Stimulated activated CD8-positive, alpha-beta memory T cell treated with anti-CD3 and anti-CD28 coated beads, Interleukin-7, amount 100 ng/mL, for 1 hour (primary cell): ENCODE measurements around the gene RNASE7.
"Not testable (repeated sequence)": the region's sequence is repeated elsewhere in the genome, so short reads cannot be mapped to it uniquely, and the experiment has no call there.

Source experiments
- DNase-seq, 2 donors: peaks; one replicate each; pipeline ENCODE4 v3.0.0-alpha.2; 2020; ENCODE audit warnings: low read depth in 2 of 2

The RNASE7 gene

DNA sequence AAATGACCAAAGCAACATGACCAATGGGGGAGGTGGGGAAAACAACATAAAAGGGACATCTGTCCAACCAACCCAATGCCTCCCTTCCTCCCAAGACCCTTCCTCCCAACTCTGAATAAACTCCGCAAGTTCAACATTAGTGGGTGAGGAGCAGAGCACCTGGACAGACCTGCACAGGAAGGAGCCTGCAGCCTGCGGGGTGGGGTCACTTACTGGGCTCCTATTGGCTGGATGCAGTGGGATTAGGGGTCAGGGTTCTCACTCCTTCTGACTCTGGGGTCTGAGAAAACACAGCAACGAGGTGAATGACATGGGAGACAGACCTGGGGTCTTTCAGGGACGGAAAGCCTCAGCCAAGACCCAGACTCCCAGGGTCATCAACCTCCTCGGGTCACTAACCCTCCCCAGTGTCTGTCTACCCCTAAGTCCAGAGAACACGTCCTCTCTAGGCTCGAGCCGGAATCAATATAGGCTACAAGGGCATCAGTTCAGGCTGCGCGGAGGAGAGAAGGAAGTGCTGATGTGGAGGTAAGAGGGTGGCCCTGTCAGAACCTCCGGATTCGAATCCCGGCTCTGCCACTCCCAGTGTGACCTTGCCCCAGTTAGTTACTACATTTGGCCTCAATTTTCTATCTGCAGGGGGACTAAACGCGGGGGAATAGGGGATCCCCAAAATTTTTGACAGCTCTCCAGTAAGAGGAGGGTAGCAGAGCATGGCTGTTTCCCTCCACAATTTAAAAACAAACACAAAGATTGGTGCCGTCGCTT is 18.2 kb upstream of the RNASE7 start:
- DNase-seq, result no peak

DNA sequence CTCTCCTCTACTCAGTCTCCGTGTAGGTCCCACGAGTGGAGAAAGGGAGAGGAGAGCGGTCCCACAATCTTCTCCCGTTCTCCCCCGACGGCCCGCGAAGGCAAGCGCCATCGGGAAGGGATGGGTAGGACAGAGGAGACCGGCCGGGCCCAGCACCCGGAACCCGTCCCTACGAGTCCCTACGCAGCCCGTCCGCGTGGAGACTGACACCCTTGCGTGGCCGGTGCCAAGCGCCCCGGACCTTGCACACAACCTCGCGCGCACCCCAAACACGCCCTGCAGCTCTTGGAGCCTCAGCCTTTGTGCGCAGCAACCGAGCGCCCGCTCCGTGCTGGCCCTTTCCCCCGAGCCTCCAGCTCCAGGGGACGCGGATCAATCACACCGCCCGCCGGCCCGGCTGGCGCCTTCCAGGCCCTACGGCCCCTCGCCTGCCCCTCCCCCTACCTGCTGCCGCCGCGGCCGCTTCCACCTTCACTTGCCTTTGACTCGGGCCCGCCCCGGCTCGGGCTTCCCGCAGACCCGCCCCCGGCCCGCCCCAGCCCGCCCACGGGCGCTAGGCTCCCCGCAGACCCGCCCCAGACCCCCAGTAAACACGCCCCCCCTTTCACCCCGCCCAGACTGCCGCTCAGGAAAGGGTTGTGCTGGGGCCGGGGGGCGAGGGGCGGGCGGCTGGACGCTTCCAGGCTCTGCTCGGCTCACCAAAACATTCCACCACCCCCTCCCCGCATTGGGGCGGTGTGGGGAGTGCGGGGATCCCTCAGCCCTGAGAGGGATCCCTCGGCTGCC is 17.4 kb upstream of the RNASE7 start, which contains the start of gene NDRG2:
TSS of gene NDRG2 (minus strand) at position 477 of the 786 bp plus-strand sequence. CDS start 1,746 bp downstream, outside the sequence.
- DNase-seq, result peak; percentile 48 to 61

DNA sequence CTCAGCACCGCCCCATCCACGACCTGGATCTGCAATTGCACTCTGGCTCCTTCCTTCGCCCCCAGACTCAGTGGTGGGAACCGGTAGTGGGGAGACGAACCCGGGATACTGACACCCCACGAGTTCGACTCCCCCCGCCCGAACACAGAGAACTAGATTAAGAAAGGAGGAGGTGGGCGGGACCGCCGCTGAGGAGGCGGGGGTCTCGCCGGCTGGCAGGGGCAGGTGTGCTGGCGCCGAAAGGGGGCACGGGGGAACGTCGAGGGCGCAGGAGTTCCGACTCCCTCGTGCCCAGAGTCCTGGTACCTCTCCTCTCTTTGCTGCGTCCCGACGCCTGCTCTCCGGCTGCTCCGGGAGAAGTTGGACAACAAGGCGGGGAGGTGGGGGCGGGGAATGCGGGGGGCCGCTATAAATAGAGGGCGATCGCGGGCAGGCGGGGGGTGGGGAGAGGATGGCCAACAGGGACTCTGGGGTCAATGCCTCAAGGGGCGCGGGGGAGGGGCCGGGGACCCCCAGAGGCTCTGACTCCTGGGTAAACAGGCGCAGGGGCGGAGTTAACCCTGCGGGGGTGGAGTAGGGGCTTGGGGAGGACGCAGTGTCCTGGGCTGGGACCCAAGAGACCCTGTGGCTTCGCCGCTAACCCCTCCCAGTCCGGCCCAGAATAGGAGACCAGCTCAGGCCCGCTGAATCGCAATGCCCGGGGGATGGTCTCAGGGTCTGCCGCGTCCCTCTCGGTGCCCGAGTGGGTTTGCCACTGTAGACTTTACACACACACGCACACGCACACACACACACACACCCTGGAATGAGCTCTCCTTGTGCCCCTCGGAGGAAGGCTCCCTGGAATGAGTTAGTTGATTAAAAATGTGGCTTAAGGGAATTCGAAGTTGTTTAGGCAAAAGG is 16.5 kb upstream of the RNASE7 start:
- DNase-seq, result no peak

DNA sequence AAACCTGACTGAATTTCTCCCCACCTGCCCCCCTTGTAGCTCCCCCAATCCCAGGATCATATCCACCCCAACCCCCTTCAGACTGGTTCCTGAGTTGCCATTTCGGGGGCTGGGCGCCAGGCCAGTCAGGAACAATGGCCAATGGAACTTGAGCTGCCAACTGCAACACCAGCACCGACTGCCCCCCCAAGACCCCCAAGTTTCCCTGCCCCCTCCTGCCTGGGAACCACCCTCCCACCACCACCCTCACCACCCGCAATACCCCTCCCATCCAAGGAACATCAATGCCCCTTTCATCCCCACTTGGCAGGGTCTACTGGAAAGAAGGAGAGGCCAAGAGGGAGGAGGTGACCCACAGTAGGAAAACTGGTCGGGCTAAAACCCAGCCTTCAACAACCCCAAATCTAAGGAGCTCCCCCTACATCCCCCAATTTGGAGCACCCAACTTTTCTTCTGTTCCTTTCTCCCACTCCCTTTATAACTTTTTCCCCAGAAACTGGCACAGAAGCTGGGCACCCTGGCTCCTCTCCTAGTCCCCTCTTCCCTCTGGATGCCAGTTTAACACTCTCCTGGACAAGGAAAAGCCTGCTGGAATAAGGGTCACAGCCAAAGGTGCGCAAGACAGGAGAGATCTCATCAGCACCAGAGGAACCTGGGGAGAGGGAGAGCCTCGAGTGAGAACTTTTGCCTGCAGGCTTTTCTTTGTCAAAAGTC is 15.7 kb upstream of the RNASE7 start:
- no peak for DNase-seq

DNA sequence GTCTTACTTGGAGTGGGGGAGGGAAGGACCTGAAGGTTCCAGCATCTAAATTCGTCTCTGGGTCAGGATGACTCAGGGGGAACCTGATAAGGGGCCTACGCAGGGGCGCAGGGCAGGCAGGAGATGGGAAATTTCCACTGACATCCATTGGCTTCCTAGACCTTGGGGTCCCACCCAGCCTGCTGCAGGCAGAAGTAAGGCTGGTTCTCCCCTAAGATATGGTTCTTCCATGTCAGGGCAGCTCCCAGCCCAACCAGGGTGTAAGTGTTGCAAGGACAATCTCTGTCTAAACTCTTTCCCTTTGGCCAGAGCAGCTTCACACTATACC is 15.2 kb upstream of the RNASE7 start:
- DNase-seq, result no peak

DNA sequence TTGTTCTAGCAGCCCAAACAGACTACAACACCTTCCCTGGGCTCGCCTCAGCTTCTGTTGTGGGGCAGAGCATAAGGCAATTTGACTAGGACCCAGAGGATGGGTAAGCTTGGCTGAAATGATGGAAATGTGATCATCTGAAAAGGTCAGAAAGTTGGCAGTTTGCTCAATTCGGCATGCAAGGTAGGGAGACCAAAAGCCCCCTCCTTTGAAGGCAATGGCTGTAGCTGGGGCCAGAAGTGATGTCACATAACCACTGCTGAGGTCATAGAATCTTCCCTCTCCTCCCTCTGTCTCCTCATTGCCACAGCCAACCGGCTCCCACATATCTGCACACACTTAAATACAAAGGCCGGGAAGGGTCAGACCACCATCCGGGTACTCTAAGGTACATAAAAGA is 12.2 kb upstream of the RNASE7 start, which contains the start of gene TPPP2:
TSS of gene TPPP2 (plus strand) at position 301 of the 400 bp plus-strand sequence. CDS start 365 bp downstream, outside the sequence.
- no peak for DNase-seq

DNA sequence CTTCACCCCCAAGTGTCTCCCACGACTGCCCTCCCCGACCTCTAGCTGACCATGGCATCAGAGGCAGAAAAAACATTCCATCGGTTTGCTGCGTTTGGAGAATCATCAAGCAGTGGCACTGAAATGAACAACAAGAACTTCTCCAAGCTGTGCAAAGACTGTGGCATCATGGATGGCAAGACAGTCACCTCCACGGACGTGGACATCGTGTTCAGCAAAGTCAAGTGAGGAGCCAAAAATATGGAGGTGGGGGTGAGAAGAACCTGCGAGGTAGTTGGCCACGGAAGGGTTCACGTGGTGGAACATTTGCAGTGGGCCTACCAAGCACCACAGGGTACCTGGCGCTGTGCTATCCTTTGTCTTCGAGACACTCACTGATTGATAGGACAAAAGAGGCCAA is 11.6 kb upstream of the RNASE7 start:
- DNase-seq, result no peak

DNA sequence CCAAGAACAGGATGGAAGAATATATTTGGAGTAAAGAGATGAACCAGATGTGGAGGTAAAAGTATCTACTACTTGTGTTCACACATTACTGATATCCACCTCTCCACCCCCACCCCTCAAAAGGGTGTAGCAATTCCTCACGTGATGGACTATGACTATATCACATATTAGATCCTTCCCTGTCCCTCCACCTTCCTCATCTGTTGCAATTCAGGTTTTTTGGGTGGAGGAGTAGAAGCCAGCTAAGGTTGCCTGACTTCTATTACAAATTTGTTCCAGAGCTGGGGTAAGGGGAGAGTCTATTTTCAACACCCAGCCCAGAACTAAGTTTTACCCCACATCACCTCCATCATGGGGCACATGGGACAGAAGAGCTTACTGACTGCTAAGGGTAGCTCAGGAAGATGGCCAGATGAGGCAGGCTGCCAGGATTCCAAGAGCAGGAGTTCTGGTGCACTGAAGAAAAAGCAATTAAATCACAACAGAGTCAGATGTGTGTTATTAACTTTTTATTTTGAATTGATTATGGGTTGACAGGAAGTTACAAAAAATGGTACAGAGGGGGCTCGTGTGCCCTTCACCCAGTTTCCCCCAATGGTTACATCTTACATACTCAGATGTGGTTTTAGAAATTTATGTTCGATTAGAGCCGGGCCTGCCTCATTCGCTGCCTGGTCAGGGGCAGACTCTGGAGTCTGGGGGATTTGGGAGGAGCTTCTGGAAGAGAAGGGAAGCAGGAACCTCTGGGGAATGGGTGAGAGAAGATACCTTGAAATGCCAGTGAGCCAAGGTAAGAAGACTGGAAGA is 9.6 kb upstream of the RNASE7 start:
- DNase-seq, result no peak

DNA sequence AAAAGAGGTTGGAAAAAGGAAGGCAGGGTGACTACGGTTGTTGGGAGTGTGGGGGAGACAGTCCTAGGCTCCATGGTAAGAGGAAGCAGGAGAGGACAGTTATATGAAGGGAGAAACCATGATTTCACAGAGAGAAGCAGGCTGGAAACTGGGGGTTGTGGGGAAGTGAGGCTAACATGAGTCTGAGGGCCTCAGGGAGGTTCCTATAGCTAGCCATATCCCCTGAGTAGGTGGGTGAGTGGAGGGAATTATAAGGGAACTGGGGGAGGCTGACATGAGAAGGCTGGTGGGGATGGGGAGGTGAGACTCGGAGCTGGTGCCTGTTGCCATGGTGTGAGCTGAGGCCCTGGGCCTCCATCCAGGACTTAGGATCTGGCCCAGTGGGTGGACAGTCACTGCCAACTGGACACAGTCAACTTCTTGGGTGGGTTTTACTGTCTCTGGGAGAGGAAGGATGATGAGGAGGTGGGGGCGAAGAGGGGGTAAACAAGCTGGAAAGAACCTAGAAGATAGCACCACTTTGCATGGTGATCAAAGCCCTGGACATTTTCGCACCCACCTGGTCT is 8.9 kb upstream of the RNASE7 start:
- DNase-seq, result no peak

DNA sequence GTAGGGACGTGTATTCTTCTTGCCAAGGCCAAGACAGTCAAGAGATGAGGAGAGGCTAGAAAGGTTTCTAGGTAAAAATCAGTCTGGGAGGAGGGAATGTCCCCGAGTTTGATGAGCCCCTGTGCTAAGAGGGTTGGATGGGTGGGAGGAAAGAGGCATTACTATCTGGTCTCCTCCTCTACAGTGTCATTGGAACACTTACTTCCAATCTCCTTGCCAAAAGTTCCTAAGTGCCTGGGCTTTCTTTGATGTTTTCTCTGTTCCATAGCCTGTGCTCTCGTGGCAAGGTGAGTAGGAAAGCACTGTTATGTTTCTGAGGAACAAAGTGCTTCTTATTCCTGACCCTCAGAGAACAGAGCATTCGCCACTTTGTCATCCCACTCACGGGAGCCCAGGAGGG is 7.5 kb upstream of the RNASE7 start, which contains the start of gene RNASE13:
TSS of gene RNASE13 (minus strand) at position 101 of the 400 bp plus-strand sequence. CDS start 519 bp downstream, outside the sequence.
- DNase-seq, result no peak

DNA sequence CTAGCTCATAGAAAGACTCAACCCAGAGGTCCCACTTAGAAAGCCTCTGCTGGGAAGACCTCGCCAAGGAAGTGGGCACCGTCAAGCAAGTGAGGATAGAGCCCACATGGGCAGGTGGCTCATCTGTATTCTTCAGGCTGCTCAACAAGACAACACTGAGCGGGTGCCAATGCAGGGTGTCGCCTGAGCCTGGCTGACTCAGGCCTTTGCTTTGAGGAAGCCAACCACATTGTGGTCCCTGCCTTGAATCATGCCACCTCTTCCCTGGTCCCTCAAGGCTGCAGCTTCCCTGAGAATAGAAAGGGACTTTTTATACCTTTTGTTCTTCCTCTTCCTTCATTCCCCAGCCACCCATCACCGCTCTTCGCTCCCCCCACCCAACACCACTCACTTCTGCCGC is 5.4 kb upstream of the RNASE7 start:
- DNase-seq, result no peak

DNA sequence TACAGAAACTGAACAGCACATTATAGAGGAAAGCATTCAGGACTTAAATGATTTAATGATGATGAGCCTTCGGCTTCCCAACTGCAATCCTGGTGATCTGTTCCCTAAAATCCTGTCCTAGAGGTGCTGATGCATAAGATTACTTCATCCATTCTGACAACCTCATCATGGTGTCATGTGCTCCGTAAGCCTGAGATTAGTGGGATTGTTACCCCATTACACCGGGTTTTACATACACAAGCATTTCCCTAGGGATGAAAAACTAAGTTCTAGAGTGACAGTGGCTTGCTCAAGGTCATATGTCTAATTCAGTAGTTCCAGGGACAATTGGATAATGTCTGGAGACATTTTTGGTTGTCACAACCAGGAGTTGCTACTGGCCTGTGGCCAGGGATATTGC is 5.0 kb upstream of the RNASE7 start:
- no peak for DNase-seq

DNA sequence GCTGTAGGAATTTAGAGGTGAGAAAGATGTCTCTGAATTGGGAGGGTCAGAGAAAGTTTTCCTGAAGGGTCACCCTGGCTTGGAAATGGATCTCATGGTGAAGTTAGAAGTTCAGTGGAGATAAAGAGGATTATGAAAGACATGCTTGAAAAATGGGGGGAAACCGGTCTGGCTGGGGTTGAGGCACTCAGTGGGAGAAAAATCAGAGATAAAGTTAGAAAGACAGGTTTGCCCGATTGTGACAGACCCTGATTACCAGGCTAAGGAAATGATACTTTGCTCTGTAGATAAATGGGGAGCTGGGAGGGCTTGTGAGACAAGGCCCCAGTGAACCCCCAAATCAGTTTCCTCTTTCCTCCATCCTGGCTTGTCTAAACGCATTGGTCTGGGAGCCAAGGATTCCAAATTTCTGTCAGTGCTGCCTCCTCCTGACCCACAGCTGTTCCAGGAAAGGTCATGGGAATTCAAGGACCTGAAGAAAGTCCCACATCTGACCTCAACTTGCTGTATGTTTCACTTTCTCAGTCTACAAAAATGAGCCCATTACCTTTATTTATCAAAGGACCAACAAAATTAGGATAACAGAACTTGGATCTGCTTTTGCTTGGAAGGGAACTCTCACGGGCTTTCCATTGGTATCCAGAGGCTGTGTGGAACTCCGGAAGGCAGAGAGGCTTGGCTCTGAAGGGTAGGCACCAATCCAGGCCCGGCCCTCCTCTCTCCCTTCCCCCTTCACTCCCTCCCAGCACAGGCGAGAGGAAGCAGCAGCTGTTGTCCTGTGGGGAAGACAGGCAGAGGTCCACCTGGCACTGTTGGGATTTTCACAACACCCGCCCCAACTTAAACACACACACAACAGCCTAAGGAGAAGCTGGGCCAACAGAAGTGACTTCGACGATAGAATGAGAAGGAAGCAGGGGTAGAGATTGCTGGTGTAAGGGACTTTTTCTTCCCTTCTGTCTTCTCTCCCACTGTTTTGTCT is 3.4 kb upstream of the RNASE7 start:
- DNase-seq, result no peak

DNA sequence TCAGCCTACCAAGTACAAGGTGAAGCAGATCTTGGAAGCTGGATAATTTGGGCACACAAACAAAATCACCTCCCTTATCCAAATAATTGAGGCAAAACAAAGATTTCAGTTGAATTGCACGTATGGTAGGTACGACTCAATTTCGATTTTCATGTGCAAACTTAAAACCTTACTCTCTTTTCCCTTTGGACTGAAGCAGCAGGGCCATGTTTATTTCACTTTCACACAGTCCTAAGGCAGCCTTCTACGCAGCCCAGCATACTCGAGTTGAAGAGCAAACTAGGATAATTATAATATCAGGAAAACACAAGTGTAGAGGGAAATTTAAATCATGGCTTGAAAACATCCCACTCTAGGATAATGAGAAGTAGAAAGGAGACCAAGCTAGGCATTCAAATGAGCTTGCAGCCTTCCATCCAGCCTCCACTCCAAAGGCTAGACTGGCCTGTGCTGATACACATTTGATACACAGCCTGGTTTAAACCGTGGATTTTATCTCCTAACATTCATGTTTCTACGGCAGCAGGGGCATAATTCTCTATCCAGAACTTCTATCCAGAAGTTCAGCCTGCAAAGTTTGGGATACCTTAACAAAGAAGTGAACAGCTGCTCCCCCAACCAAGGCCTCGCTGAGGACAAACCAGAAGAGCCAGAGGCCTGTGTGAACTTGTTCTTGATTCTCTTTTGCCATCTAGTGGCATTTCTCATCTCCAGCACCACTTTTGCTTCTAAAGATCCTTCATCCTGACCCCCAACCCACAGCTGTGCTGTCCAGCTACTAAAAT is 2.4 kb upstream of the RNASE7 start:
- DNase-seq, result no peak

DNA sequence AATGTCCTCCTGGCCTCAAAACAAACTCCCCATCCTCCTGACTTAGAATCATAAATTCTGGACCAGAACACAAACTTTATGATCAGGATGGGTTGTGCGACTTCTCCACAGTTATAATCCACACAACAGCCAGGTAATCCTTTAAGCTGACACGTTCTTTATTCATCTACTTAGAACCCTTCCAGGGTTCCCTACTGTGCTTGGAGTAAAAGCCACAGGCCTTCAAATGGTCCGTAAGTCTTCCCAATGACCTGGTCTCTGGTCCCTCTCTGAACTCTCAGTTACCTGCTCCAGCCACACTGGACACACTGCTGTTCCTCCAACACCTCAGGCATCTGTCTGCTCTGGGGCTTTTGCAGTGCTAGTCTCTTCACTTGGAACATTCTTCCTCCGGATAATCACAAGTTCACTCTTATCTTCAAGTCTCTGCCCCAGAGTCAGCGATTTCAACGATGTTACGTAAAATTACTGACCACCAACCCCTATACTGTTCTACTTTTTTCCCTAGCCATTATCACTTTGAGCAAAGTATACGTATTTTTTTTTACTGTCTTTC is 1.7 kb upstream of the RNASE7 start:
- DNase-seq, result no peak

DNA sequence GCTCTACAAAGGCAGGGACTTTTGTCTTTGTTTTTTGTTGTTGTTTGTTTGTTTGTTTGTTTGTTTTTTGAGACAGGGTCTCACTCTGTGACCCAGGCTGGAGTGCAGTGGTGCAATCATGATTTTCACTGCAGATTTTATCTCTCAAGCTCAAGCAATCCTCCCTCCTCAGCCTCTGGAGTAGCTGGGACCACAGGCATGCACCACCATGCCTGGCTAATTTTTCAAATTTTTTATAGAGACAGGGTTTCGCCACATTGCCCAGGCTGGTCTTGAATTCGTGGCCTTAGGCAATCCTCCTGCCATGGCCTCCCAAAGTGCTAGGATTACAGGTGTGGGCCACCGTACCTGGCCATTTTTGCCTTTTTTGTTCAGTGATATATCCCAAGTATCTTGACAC is 1.2 kb upstream of the RNASE7 start:
- DNase-seq, result not testable (repeated sequence)

DNA sequence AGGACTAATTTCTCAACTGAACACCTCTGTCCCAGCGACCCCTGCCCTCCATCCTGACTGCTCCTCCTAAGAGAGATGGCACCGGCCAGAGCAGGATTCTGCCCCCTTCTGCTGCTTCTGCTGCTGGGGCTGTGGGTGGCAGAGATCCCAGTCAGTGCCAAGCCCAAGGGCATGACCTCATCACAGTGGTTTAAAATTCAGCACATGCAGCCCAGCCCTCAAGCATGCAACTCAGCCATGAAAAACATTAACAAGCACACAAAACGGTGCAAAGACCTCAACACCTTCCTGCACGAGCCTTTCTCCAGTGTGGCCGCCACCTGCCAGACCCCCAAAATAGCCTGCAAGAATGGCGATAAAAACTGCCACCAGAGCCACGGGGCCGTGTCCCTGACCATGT is 756 bp downstream of the RNASE7 start:
- no peak for DNase-seq
